Uterus (tissue), 2 donors: Measurements from ENCODE around the gene ALKBH3.

Experiments
- POLR2A ChIP-seq, 2 donors: fragments of 450-650 bp; IDR thresholded peaks; one replicate each; pipeline ENCODE4 v1.6.1; 2016; ENCODE audit warnings: antibody characterized with exemption in 2 of 2, mild to moderate bottlenecking in 1 of 2, moderate library complexity in 1 of 2
- TF ChIP-seq, protein P1 (sequence below), 4 experiments: fragments of 200-600 bp in 2 of 4; fragments of 450-650 bp in 2 of 4; sonication (generic) in 2 of 4; IDR thresholded peaks; one replicate each; pipeline ENCODE4 v1.5.1; 2016 to 2019; ENCODE audit warnings: antibody characterized with exemption in 4 of 4, mild to moderate bottlenecking in 2 of 4, moderate library complexity in 1 of 4

DNA sequence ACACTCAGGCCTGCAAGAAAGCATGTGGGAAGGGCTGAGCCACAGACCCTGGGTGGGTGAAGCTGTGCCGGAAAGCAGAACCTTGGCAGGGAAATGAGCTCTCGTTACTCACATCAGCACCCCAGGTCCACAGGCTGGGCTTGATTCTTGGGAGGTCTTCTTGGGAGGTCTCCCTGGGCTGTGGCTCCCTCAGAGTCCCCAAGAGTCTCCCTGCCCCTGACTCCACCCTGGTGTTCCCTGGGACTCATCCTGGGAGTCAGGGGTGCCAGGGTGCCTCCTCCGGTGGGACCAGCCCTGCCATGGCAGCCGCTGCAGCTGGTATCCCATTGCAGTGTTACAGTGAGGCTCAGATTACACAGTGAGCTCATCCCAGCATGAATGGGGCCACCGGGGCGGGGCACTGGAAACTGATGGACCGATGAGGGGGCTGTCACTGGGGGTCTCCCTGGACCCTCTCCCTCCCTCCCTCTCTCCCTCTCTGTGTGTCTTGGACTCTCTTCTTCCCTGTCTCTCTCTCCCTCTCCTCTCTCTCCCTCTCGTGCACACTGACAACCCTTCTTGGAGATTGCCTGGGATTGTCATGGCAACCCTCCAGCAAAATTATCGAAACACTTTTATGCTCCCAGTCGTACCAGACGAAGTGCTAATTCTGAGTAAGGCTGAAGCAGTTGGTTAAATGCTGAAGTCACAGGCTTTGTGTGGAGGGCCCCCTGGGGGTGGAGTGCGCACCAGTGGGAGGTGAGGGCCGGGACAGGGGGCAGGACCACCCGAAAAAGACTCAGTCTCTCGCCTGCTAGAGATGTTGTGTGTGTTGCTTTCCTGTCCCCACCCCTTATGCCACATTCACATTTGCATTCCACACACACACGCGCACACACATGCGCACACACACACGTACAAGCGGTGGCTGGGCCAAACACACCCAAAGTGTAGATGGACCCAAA, 53.2 kb downstream of the ALKBH3 start:
- TF ChIP-seq, protein P1, sequence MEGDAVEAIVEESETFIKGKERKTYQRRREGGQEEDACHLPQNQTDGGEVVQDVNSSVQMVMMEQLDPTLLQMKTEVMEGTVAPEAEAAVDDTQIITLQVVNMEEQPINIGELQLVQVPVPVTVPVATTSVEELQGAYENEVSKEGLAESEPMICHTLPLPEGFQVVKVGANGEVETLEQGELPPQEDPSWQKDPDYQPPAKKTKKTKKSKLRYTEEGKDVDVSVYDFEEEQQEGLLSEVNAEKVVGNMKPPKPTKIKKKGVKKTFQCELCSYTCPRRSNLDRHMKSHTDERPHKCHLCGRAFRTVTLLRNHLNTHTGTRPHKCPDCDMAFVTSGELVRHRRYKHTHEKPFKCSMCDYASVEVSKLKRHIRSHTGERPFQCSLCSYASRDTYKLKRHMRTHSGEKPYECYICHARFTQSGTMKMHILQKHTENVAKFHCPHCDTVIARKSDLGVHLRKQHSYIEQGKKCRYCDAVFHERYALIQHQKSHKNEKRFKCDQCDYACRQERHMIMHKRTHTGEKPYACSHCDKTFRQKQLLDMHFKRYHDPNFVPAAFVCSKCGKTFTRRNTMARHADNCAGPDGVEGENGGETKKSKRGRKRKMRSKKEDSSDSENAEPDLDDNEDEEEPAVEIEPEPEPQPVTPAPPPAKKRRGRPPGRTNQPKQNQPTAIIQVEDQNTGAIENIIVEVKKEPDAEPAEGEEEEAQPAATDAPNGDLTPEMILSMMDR (IDR thresholded peaks at IDR 0.05): peak in 1 of 4 experiments; percentile 13
- no peak for TF ChIP-seq POLR2A (IDR thresholded peaks at IDR 0.05)
